Activated T-cell treated with anti-CD3 and anti-CD28 coated beads for 1 hour (primary cell): Measurements from ENCODE around the gene LAMP1.
"Not testable (repeated sequence)": the region's sequence is repeated elsewhere in the genome, so short reads cannot be mapped to it uniquely, and the experiment has no call there.

Experiments used
- DNase-seq: peaks from one replicate; pipeline ENCODE4 v3.0.0-alpha.2; 2020; ENCODE audit warnings: low read depth

The LAMP1 gene

GRCh38 chr13:113356596-113356995, 59.6 kb downstream of the LAMP1 start:
- no peak for DNase-seq

- no peak for DNase-seq
Observed at GRCh38 chr13:113357529-113357928, 60.5 kb downstream of the LAMP1 start.

GRCh38 chr13:113358653-113359190, 61.7 kb downstream of the LAMP1 start:
- no peak for DNase-seq

GRCh38 chr13:113359571-113359970, 62.5 kb downstream of the LAMP1 start:
- DNase-seq = no peak

GRCh38 chr13:113360446-113360845, 63.4 kb downstream of the LAMP1 start:
- DNase-seq = no peak

GRCh38 chr13:113361406-113361805, 64.4 kb downstream of the LAMP1 start:
- no peak for DNase-seq

GRCh38 chr13:113364311-113364889, 67.4 kb downstream of the LAMP1 start:
- DNase-seq = no peak

- no peak for DNase-seq
Observed at GRCh38 chr13:113364901-113365582, 68.0 kb downstream of the LAMP1 start.

GRCh38 chr13:113365583-113365970, 68.5 kb downstream of the LAMP1 start:
- DNase-seq = no peak

- DNase-seq = no peak
Observed at GRCh38 chr13:113365971-113366588, 69.0 kb downstream of the LAMP1 start.

- DNase-seq = no peak
Observed at GRCh38 chr13:113367020-113367560, 70.1 kb downstream of the LAMP1 start.

GRCh38 chr13:113367771-113368170, 70.7 kb downstream of the LAMP1 start:
- DNase-seq = no peak

GRCh38 chr13:113368353-113368752, 71.3 kb downstream of the LAMP1 start:
- DNase-seq = not testable (repeated sequence)

- no peak for DNase-seq
Observed at GRCh38 chr13:113369189-113369588, 72.2 kb downstream of the LAMP1 start.

GRCh38 chr13:113369881-113370280, 72.8 kb downstream of the LAMP1 start:
- no peak for DNase-seq

- DNase-seq = no peak
Observed at GRCh38 chr13:113371061-113371460, 74.0 kb downstream of the LAMP1 start.

- not testable (repeated sequence) for DNase-seq
Observed at GRCh38 chr13:113371701-113372100, 74.7 kb downstream of the LAMP1 start.
